Upper lobe of left lung (tissue), 4 donors: Measurements from ENCODE around the gene JDP2.

ENCODE experiments used
- CTCF ChIP-seq, 6 experiments: fragments of 450-650 bp in 4 of 6; fragments of 200-600 bp in 2 of 6; sonication (generic) in 2 of 6; IDR thresholded peaks; one replicate each; pipeline ENCODE4 v1.5.1; 2016 to 2019; ENCODE audit warnings: antibody characterized with exemption in 6 of 6
- EP300 ChIP-seq, 4 donors: sonication (generic); formaldehyde crosslinking; IDR thresholded peaks; one replicate each; pipeline ENCODE4 v1.5.1; 2017; ENCODE audit warnings: antibody characterized with exemption in 4 of 4, control low read depth in 2 of 4

- no peak for TF ChIP-seq EP300 (IDR thresholded peaks at IDR 0.05)
- no peak for TF ChIP-seq CTCF (IDR thresholded peaks at IDR 0.05)
Observed at GRCh38 chr14:75438486-75439080, 10.8 kb downstream of the JDP2 start.
